Measurements from ENCODE around the gene ZC3H12A. TPM values are rescaled to one million over a fixed set of nuclear protein-coding genes. Genes with fewer than 3 reads are reported as not detected.

ZC3H12A gene
- total and polyA plus RNA-seq, 10 donors, result 9.7 to 33.1 (median 19.8) TPM

DNA sequence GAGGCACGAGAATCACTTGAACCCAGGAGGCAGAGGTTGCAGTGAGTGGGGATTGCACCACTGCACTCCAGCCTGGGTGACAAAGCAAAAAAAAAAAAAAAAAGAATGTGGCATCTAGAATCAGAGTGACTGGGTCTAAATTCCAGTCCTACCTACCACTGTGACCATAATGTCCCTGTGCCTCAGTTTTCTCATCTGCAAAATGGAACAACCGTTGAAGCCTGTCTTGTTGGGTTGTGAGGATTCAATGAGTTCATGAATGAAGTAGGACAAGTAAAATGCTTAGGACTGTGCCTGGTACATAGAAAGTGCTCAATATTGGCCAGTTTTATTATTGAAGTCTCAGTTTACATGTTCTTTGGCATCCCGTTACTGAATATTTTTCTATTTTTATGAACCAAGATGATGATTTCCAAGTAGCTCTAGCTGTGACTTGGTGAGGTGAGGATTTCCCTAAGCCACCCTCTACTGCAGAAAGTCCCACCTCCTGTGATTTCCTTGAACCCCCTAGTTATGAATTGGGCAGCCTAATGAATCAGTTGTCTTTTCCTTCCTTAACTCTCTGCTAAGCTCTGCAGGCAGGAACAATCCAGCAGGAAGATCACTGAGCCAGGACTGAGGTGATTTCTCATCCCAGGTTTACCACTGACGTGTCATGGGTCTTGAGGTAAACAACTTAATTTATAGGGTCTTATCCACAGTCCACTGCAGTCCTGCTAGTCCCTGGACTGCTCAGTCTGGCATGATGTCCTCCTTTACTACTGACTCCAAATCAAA, 59.1 kb downstream of the ZC3H12A start:
- WGBS, 5 donors, result 90 to 95% (median 92%) methylated on average over 4 of the region's 4 CpGs
- intact Hi-C loops (cut with DNase I; ENCODE audit: low total_unique reads), result no loop called here

More for the DNA sequence above, 59.1 kb downstream of the ZC3H12A start:
- Histone ChIP-seq H3K9me3 (no peaks in the 10 kb centered on the region), H3K4me1 (peaks cover 0 to 3% (median 0%) of the 10 kb centered on the region in 6 donors), H3K27ac (no peak overlapping the region), H3K27me3 (replicated peaks in 1 of 7) (no peaks in the 10 kb centered on the region), H3K4me3 (no peak overlapping the region), H3K36me3 (peaks cover 0 to 53% (median 30%) of the 10 kb centered on the region in 6 donors)
- no peak for TF ChIP-seq POLR2A (IDR thresholded peaks at IDR 0.05)
- no peak for TF ChIP-seq POLR2AphosphoS5 (IDR thresholded peaks at IDR 0.05)
- TF ChIP-seq, protein P1, sequence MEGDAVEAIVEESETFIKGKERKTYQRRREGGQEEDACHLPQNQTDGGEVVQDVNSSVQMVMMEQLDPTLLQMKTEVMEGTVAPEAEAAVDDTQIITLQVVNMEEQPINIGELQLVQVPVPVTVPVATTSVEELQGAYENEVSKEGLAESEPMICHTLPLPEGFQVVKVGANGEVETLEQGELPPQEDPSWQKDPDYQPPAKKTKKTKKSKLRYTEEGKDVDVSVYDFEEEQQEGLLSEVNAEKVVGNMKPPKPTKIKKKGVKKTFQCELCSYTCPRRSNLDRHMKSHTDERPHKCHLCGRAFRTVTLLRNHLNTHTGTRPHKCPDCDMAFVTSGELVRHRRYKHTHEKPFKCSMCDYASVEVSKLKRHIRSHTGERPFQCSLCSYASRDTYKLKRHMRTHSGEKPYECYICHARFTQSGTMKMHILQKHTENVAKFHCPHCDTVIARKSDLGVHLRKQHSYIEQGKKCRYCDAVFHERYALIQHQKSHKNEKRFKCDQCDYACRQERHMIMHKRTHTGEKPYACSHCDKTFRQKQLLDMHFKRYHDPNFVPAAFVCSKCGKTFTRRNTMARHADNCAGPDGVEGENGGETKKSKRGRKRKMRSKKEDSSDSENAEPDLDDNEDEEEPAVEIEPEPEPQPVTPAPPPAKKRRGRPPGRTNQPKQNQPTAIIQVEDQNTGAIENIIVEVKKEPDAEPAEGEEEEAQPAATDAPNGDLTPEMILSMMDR (IDR thresholded peaks at IDR 0.05 in 8 of 11, conservative IDR thresholded peaks at IDR 0.05 in 3 of 11), result no peak
- no peak for DNase-seq

Small RNAs within 50 kb of the gene (microRNA-seq; reads per million reads assigned to microRNA genes)
- gene MIR5581 (0 to 0.36 (median 0) reads per million in 3 donors), gene MIR6732 (0.28 to 1.1 (median 0.72) reads per million in 3 donors)

Small RNAs within 50 kb of the gene (small RNA-seq; reads per million reads assigned to genes)
- 0 to 0.08 (median 0) reads per million in 4 donors for gene MIR5581

Other genes starting within 250 kb of the ZC3H12A start
- 10 to 100 TPM; 39.5 to 69.0 (median 51.1) TPM for gene MEAF6, start 40.2 kb downstream of the ZC3H12A start, total RNA-seq
- gene MEAF6, start 40.2 kb downstream of the ZC3H12A start, polyA plus RNA-seq, result 10 to 100 TPM; 56.5 to 59.8 (median 57.7) TPM
- 10 to 100 TPM; 18.7 to 26.6 (median 20.7) TPM for gene SNIP1, start 79.7 kb downstream of the ZC3H12A start, total RNA-seq
- gene SNIP1, start 79.7 kb downstream of the ZC3H12A start, polyA plus RNA-seq, result 1 to 10 TPM; 4.3 to 6.6 (median 6.0) TPM
- 1 to 10 TPM in 6 of 7 donors, under 1 TPM in 1; 0.98 to 2.6 (median 1.7) TPM for gene DNALI1, start 82.4 kb downstream of the ZC3H12A start, total RNA-seq
- 1 to 10 TPM; 1.2 to 2.2 (median 1.5) TPM for gene DNALI1, start 82.4 kb downstream of the ZC3H12A start, polyA plus RNA-seq
- 10 to 100 TPM; 28.9 to 58.0 (median 34.8) TPM for gene GNL2, start 121.4 kb downstream of the ZC3H12A start, total RNA-seq
- gene GNL2, start 121.4 kb downstream of the ZC3H12A start, polyA plus RNA-seq, result 10 to 100 TPM; 31.8 to 49.2 (median 41.8) TPM
- gene RSPO1, start 160.3 kb downstream of the ZC3H12A start, total RNA-seq, result 1 to 10 TPM in 1 of 7 donors, under 1 TPM in 5, not detected in 1; 0.37 to 1.0 (median 0.53) TPM
- under 1 TPM; 0.20 to 0.50 (median 0.48) TPM for gene RSPO1, start 160.3 kb downstream of the ZC3H12A start, polyA plus RNA-seq
- 1 to 10 TPM; 1.2 to 8.2 (median 4.3) TPM for gene CDCA8, start 217.9 kb downstream of the ZC3H12A start, total RNA-seq
- 1 to 10 TPM; 1.5 to 7.7 (median 3.9) TPM for gene CDCA8, start 217.9 kb downstream of the ZC3H12A start, polyA plus RNA-seq